NCI-H1092 treated with DMSO at 0.1 percent for 48 hours (cell line): ENCODE measurements around the gene PRKAR1A.
"Not testable (repeated sequence)": the region's sequence is repeated elsewhere in the genome, so short reads cannot be mapped to it uniquely, and the experiment has no call there.

Source experiments
- DNase-seq: peaks from one replicate; lab custom pipeline; 2025; lab: John Stamatoyannopoulos, UW

PRKAR1A gene

GRCh38 chr17:68512247-68512959, at the start of gene PRKAR1A:
Gene PRKAR1A (plus strand): TSS chr17:68512430. CDS start chr17:68515400, 2,970 bp downstream.
- peak; percentile 95 for DNase-seq

DNA sequence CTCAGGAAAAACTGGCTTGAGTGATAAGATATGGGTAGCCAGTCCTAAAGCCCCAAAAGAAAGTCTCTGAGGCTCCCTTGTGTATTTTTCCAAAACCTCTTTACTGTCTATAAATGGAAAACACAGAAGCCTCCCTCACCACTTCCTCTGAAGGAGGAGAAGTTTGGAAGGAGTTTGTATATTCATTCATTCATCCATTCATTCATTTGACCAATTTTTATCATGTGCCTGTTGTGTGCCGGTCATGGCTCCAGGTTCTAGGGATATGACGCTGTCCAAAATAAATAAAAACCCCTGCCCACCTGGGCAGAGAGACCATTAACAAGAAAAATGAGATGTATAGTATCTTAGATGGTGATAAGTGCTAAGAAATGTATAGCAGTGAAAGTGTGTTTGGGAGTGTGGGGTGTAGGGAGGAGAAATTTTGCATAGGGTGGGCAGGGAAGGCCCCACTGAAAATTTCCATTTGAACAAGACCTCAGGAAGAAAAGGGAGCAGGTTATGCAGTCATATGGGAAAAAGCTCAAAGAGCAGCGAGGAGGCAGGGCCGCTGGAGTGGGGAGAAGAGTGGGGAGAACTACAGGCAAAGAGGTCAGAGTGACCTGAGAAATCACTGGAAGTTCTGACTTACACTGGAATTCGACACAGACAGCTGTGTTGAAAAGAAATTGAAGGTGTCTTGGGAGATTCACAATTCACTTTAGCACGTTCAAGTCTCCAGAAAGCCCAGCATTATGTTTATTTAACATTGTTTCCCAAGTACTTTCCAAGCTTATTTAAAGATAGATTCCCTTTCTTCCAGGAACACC, 48.8 kb upstream of the PRKAR1A start:
- DNase-seq = no peak

GRCh38 chr17:68468334-68468733, 43.9 kb upstream of the PRKAR1A start:
- no peak for DNase-seq

DNA sequence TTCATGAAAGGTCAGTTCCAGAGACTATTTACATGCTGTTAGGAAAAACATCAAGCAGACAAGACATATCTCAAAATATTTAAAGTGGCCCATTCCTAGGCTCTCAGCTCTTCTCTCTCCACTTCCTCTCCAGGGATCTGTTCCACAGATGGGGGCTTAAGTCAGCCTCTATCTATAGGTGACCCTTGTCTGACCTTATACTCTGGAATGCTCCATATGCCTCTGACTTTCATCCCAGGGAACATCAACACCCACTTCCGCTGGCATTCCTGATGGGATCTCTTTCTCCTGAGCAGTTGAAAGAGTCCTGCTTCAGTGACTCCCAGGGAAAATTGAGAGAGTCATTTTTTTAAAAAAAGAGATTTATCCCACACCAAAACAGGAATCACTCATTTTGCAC, 43.4 kb upstream of the PRKAR1A start:
- no peak for DNase-seq

DNA sequence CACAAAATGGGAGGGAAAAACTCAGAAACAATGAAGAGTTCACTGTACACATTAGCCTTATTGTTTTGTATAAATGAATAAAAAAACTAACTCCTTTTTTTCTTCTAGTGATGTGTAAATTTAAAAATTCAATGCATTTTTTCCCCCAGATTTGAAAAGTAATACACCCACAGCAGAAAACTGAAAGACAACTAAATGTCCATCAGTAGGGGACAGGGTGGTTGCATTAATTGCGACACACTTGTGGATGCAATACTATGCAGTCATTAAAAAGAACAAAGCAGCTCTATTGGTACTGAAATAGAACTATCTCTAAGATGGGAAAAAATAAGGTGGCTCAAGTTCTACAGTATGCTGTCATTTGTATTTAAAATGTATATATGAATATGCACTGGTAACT, 41.3 kb upstream of the PRKAR1A start:
- DNase-seq = no peak

- no peak for DNase-seq
Measured at GRCh38 chr17:68480885-68481284, 31.3 kb upstream of the PRKAR1A start.

DNA sequence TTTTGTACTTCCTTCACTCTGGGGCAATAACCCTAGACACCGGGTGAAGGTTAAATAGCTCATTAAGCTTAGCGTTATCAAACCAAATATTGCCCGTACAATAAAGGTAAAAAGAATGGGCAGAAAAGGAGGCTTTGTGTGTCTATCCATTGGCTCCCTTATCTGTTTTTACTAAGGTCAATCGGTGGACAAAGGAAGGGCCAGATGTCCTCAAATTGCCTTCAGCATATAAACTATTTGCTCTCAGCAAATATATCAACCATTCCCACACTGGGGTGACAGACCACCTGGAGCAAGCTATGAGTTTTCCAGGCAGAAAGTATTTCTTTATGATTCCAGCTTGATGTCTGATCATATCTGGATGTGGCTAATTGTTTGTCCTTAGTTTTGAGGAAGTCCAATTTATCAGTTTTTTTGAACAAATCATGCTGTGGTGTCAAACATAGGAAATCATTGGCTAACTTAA, 29.6 kb upstream of the PRKAR1A start:
- peak; percentile 14 for DNase-seq

GRCh38 chr17:68484458-68484857, 27.8 kb upstream of the PRKAR1A start:
- DNase-seq = no peak

DNA sequence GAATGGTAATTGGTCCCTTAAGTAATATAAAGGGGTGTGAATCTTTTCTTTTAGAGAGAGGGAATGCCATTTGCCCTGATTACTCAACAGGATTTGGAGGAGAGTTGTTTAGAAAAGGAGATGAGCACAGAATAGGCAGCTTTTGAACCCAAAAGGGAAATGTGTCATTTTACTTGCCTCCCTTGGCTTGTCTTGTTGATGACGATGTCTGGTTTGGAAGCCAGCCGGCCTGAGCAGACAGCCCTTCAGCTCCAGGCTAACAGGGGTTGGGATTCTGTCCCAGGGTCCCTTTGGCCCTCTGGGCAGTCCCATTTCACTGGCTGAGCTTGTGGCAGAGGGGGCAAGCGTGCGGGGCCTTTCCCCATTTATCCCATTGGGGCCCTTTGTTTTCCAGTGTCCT, 22.3 kb upstream of the PRKAR1A start:
- no peak for DNase-seq

- no peak for DNase-seq
Measured at GRCh38 chr17:68491381-68492231, 20.6 kb upstream of the PRKAR1A start.

DNA sequence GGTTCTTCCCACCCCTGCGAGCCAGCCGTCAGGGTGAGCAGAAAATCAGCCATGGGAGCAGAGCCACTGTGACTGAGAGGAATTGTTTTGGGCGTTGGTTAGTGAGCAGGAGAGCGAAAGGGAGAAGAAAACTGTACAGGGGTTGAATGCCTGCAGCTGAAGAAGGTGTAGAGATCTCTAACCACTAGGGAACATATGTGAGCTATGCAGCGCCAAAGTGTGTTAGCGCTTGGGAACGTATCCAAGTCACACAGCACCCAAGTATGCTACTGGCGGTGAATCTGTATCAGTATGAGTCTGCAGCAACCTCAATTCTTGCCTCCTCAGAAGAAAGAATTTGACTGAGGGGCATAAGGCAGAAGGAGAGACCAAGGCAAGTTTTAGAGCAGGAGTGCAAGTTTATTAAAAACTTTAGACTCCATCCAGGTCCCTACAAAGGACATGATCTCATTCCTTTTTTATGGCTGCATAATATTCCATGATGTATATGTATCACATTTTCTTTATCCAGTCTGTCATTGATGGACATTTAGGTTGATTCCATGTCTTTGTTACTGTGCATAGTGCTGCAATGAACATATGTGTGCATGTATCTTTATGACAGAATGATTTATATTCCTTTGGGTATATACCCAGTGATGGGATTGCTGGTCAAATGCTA, 19.7 kb upstream of the PRKAR1A start:
- not testable (repeated sequence) for DNase-seq

DNA sequence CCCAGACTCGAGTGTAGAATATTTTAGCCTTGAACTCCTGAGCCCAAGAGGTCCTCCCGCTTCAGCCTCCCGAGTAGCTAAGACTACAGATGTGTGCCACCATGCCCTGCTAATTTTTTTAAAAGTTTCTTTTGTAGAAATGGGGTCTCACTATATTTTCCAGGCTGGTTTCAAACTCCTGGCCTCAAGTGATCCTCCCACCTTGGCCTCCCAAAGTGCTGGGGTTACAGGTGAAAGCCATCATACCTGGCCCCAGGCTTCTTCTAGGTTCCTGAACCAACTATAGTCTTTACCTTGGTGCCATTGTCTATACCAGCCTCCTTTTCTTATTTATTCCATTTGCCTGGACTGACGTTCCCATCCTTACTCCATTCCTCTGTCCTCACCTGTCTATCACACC, 17.1 kb upstream of the PRKAR1A start:
- DNase-seq = no peak

GRCh38 chr17:68497885-68498319, 14.3 kb upstream of the PRKAR1A start:
- DNase-seq = no peak

GRCh38 chr17:68498479-68499326, 13.5 kb upstream of the PRKAR1A start:
- peak; percentile 8 for DNase-seq

- DNase-seq = no peak
Measured at GRCh38 chr17:68499587-68499986, 12.6 kb upstream of the PRKAR1A start.

DNA sequence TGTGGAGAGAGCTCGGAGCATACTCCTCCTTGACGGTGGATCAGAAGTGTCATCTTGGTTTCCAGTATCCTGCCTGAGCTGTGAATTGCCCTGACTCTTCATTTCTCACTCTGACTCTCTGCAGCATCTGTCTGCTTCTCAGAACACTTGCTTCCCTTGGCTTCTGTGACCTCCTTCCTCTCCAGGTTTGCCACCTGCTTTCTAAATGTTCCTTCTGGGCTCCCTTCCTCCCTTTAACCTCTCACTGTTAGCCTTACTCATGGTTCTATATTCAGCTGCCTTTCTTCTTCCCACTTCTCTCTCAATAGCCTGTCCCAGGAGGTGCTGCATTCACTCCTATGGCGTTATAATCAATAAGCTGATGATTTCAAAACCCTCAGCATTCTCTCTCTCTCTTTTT, 11.2 kb upstream of the PRKAR1A start:
- DNase-seq = no peak

- no peak for DNase-seq
Measured at GRCh38 chr17:68505951-68506350, 6.3 kb upstream of the PRKAR1A start.

DNA sequence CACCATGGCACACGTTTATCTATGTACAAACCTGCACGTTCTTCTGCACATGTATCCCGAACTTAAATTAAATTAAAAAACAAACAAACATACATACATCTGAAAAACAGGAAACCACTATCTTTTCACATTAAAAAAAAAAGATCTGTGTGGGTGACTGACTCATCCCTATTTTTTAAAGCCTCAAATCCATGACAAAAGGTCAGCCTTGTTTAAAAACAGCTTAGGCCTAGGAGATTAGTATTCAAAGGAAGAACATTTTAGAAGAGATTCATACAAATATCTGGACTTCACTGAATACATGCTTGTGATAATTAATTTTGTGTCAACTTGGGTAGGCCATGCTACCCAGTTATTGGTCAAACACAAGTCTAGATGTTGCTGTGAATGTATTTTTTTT, 4.7 kb upstream of the PRKAR1A start:
- DNase-seq = no peak

DNA sequence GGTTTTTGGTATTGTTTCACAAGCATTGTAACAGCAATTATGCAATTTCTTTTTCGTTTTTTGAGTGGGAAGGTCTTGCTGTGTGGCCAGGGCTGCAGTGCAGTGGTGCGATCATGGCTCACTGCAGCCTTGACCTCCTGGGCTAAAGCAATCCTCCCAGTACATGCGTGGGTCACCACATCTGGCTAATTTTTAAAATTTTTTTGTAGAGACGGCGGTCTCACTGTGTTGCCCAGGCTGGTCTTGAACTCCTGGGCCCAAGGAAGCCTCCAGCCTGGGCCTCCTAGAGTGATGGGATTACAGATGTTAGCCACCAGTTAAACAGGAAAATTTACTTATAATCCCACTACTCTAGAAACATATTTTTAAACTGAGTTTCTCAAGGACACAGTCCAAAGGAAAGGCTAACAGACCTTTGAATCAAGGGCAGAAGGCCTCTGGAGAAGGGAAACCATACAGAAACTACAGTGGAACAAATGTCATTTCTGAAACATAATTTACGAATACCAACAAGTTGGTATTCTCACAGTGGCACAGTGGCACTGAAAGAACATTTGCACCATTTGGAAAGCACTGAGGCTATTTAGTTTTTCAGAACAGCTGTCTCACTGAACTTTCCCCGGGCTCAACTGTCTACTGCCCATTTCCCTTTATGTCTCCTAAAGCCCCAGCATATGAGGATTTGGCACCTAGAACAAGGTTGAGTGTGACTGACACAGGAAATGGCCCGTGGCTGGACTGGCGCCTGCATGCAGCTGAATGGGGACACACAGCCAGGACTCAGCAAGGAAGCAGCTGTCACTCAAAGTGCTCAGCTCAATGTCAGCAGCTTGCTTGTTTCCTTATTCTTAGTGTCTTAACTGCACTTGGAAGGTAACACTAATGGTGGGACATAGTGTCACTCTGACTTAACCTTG, 2.8 kb upstream of the PRKAR1A start:
- peak; percentile 85 for DNase-seq

DNA sequence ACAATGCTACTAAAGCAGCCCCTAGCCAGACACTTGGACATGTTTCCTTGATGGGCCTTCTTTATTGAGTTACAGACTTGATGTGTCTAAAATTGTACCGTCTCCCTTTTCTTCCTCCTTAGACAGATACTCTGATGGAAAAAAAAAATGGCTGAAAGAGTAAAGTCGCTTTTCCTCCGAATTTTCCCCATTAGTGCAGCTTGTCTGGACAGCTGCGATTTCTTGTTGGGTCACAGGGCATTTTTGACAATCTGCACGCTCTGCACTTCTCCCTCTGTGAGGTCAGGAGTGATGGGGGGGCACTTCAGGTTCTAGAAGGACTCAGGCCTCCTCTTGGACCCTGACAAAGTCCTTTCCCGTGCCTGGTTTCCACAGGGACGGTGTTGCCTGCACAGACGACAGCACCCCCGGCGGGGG, 968 bp upstream of the PRKAR1A start:
- peak; percentile 85 for DNase-seq
